Right atrium auricular region (tissue), 2 donors: ENCODE measurements around the gene MTREX. TPM values are rescaled to one million over a fixed set of nuclear protein-coding genes. Genes with fewer than 3 reads are reported as not detected.

Experiments
- DNase-seq: peaks from one replicate; pipeline ENCODE4 v3.0.0-alpha.2; 2019; ENCODE audit warnings: low spot score
- H3K27ac ChIP-seq, 2 donors: fragments of 200-600 bp; sonication (generic); 1 replicate in 1 of 2; 2 replicates in 1 of 2; pipeline ENCODE4 v1.5.1; 2016 to 2019
- H3K27me3 ChIP-seq, 2 donors: fragments of 200-600 bp; sonication (generic); one replicate each; pipeline versions ENCODE4 v1.5.1 to v1.6.0; 2017 to 2019
- H3K36me3 ChIP-seq: fragments of 200-600 bp; sonication (generic); one replicate; pipeline ENCODE4 v1.5.1; 2016
- H3K4me1 ChIP-seq, 2 donors: fragments of 200-600 bp; sonication (generic); one replicate each; pipeline versions ENCODE4 v1.5.1 to v1.6.0; 2017 to 2019
- H3K4me3 ChIP-seq, 2 donors: fragments of 200-600 bp; sonication (generic); 1 replicate in 1 of 2; 2 replicates in 1 of 2; pipeline ENCODE4 v1.5.1; 2017 to 2019; ENCODE audit warnings: mild to moderate bottlenecking in 1 of 2, moderate library complexity in 1 of 2
- H3K9me3 ChIP-seq, 2 donors: fragments of 200-600 bp; sonication (generic); one replicate each; pipeline ENCODE4 v1.5.1; 2019
- CTCF ChIP-seq, 2 donors: fragments of 200-600 bp; sonication (generic); IDR thresholded peaks; one replicate each; pipeline ENCODE4 v1.5.1; 2019; ENCODE audit warnings: antibody characterized with exemption in 2 of 2
- total RNA-seq, 2 donors: library from RNA; depleted of rRNA; stranded (reverse); fragments of >200 nt; gene quantifications; one replicate each; pipeline ENCODE4 v1.1.0, GENCODE V29; 2016

The MTREX gene
- total RNA-seq, 2 donors from 2014 or later: 56.7 to 86.0 TPM

- peaks cover 22% of the 10 kb centered on the region for H3K36me3 ChIP-seq
- no peak for TF ChIP-seq CTCF (IDR thresholded peaks at IDR 0.05)
- no peaks in the 10 kb centered on the region for H3K4me1 ChIP-seq
- H3K9me3 ChIP-seq: no peaks in the 10 kb centered on the region
- H3K4me3 ChIP-seq: no peak overlapping the region
- H3K27me3 ChIP-seq: no peaks in the 10 kb centered on the region
- no peak for DNase-seq
- no peak overlapping the region for H3K27ac ChIP-seq
Observed at GRCh38 chr5:55325621-55326020, 17.8 kb downstream of the MTREX start.

GRCh38 chr5:55327281-55327680, 19.5 kb downstream of the MTREX start:
- no peak for TF ChIP-seq CTCF (IDR thresholded peaks at IDR 0.05)
- Histone ChIP-seq H3K36me3 (peaks cover 29% of the 10 kb centered on the region), H3K27me3 (no peaks in the 10 kb centered on the region), H3K9me3 (no peaks in the 10 kb centered on the region), H3K27ac (no peak overlapping the region), H3K4me3 (no peak overlapping the region), H3K4me1 (no peaks in the 10 kb centered on the region)
- DNase-seq: no peak

- TF ChIP-seq CTCF (IDR thresholded peaks at IDR 0.05): no peak
- Histone ChIP-seq H3K36me3 (peaks cover 14% of the 10 kb centered on the region), H3K9me3 (no peaks in the 10 kb centered on the region), H3K27ac (no peak overlapping the region), H3K4me3 (no peak overlapping the region), H3K4me1 (no peaks in the 10 kb centered on the region), H3K27me3 (no peaks in the 10 kb centered on the region)
- DNase-seq: no peak
Observed at GRCh38 chr5:55331321-55331720, 23.5 kb downstream of the MTREX start.

GRCh38 chr5:55333017-55333416, 25.2 kb downstream of the MTREX start:
- DNase-seq: no peak
- H3K9me3 ChIP-seq: no peaks in the 10 kb centered on the region
- no peaks in the 10 kb centered on the region for H3K4me1 ChIP-seq
- H3K4me3 ChIP-seq: no peak overlapping the region
- H3K36me3 ChIP-seq: peaks cover 14% of the 10 kb centered on the region
- no peak for TF ChIP-seq CTCF (IDR thresholded peaks at IDR 0.05)
- H3K27me3 ChIP-seq: no peaks in the 10 kb centered on the region
- H3K27ac ChIP-seq: no peak overlapping the region

- H3K27me3 ChIP-seq: no peaks in the 10 kb centered on the region
- peaks cover 14% of the 10 kb centered on the region for H3K36me3 ChIP-seq
- H3K4me3 ChIP-seq: no peak overlapping the region
- no peak overlapping the region for H3K27ac ChIP-seq
- H3K4me1 ChIP-seq: no peaks in the 10 kb centered on the region
- H3K9me3 ChIP-seq: no peaks in the 10 kb centered on the region
- no peak for DNase-seq
- TF ChIP-seq CTCF (IDR thresholded peaks at IDR 0.05): no peak
Observed at GRCh38 chr5:55333811-55334210, 26.0 kb downstream of the MTREX start.

- Histone ChIP-seq H3K27ac (no peak overlapping the region), H3K4me3 (no peak overlapping the region), H3K36me3 (peaks cover 15% of the 10 kb centered on the region)
Observed at GRCh38 chr5:55338092-55338613, 30.4 kb downstream of the MTREX start.

More at GRCh38 chr5:55338092-55338613, 30.4 kb downstream of the MTREX start:
- no peaks in the 10 kb centered on the region for H3K4me1 ChIP-seq
- H3K27me3 ChIP-seq: no peaks in the 10 kb centered on the region
- H3K9me3 ChIP-seq: no peaks in the 10 kb centered on the region
- no peak for TF ChIP-seq CTCF (IDR thresholded peaks at IDR 0.05)
- no peak for DNase-seq
